Measurements from ENCODE around the gene ARHGAP26.

The ARHGAP26 gene

GRCh38 chr5:143181173-143181572 lies 411.0 kb downstream of the ARHGAP26 start:
- no peak overlapping the region for H3K27ac ChIP-seq
- DNase-seq (ENCODE audit: low spot score) = no peak
- no peak for TF ChIP-seq CTCF (IDR thresholded peaks at IDR 0.05)
- no peak overlapping the region for H3K4me3 ChIP-seq

GRCh38 chr5:143182106-143182505 lies 411.9 kb downstream of the ARHGAP26 start:
- no peak overlapping the region for H3K27ac ChIP-seq
- DNase-seq (ENCODE audit: low spot score) = no peak
- no peak overlapping the region for H3K4me3 ChIP-seq
- no peak for TF ChIP-seq CTCF (IDR thresholded peaks at IDR 0.05)

- DNase-seq (ENCODE audit: low spot score) = peak; percentile 75
- Histone ChIP-seq H3K4me3 (no peak overlapping the region), H3K27ac (peak overlapping the region in 1 of 2 donors; percentile 6)
- no peak for TF ChIP-seq CTCF (IDR thresholded peaks at IDR 0.05)
Observed at GRCh38 chr5:143182901-143183820, 413.0 kb downstream of the ARHGAP26 start.

- H3K4me3 ChIP-seq = no peak overlapping the region
- TF ChIP-seq CTCF (IDR thresholded peaks at IDR 0.05) = no peak
- no peak overlapping the region for H3K27ac ChIP-seq
- no peak for DNase-seq (ENCODE audit: low spot score)
Observed at GRCh38 chr5:143183989-143184388, 413.8 kb downstream of the ARHGAP26 start.

- H3K27ac ChIP-seq = no peak overlapping the region
- no peak for DNase-seq (ENCODE audit: low spot score)
- no peak for TF ChIP-seq CTCF (IDR thresholded peaks at IDR 0.05)
Observed at GRCh38 chr5:143186623-143187022, 416.4 kb downstream of the ARHGAP26 start.

GRCh38 chr5:143187495-143187894 lies 417.3 kb downstream of the ARHGAP26 start:
- no peak for TF ChIP-seq CTCF (IDR thresholded peaks at IDR 0.05)
- H3K27ac ChIP-seq = no peak overlapping the region

More at GRCh38 chr5:143186623-143187022, 416.4 kb downstream of the ARHGAP26 start:
- H3K4me3 ChIP-seq = no peak overlapping the region

GRCh38 chr5:143188083-143188482 lies 417.9 kb downstream of the ARHGAP26 start:
- H3K4me3 ChIP-seq = no peak overlapping the region
- no peak for TF ChIP-seq CTCF (IDR thresholded peaks at IDR 0.05)
- DNase-seq (ENCODE audit: low spot score) = no peak
- no peak overlapping the region for H3K27ac ChIP-seq

More at GRCh38 chr5:143187495-143187894, 417.3 kb downstream of the ARHGAP26 start:
- no peak for DNase-seq (ENCODE audit: low spot score)
- H3K4me3 ChIP-seq = no peak overlapping the region
